Heart right ventricle (tissue), 16 donors: ENCODE results near the gene STIP1. TPM values are rescaled to one million over a fixed set of nuclear protein-coding genes. Genes with fewer than 3 reads are reported as not detected.

Experiments used
- ATAC-seq, 8 donors: fragments of 200-7000 bp; cut with Tn5 transposase; one replicate each; pipeline ENCODE4 v1.9.1; 2020; ENCODE audit warnings: mild to moderate bottlenecking in 8 of 8, moderate library complexity in 8 of 8, moderate number of reproducible peaks in 1 of 8
- DNase-seq, 2 donors: peaks; one replicate each; pipeline ENCODE4 v3.0.0-alpha.2; 2020
- H3K27ac ChIP-seq, 10 donors: fragments of 200-600 bp; sonication (generic) in 2 of 10; one replicate each; pipeline versions ENCODE4 v1.5.0 to v1.8.0; 2020 to 2022; ENCODE audit warnings: mild to moderate bottlenecking in 3 of 10
- H3K27me3 ChIP-seq, 7 donors: fragments of 200-600 bp; one replicate each; pipeline ENCODE4 v1.8.0; 2021 to 2022; ENCODE audit warnings: mild to moderate bottlenecking in 2 of 7
- H3K36me3 ChIP-seq, 9 donors: fragments of 200-600 bp; sonication (generic) in 1 of 9; one replicate each; pipeline versions ENCODE4 v1.5.0 to v1.8.0; 2020 to 2022; ENCODE audit warnings: mild to moderate bottlenecking in 2 of 9
- H3K4me1 ChIP-seq, 9 donors: fragments of 200-600 bp; sonication (generic) in 1 of 9; one replicate each; pipeline versions ENCODE4 v1.5.0 to v1.8.0; 2020 to 2022; ENCODE audit warnings: mild to moderate bottlenecking in 4 of 9
- H3K4me3 ChIP-seq, 10 donors: fragments of 200-600 bp; sonication (generic) in 2 of 10; one replicate each; pipeline versions ENCODE4 v1.5.0 to v1.8.0; 2020 to 2022; ENCODE audit warnings: mild to moderate bottlenecking in 7 of 10, moderate library complexity in 2 of 10
- H3K9me3 ChIP-seq, 11 donors: fragments of 200-600 bp in 10 of 11; sonication (generic) in 2 of 11; one replicate each; pipeline versions ENCODE4 v1.5.0 to v1.8.0; 2013 to 2022; ENCODE audit warnings: mild to moderate bottlenecking in 2 of 11, control low read depth in 1 of 11, moderate library complexity in 1 of 11
- CTCF ChIP-seq, 9 donors: fragments of 200-600 bp; sonication (generic) in 2 of 9; IDR thresholded peaks; one replicate each; pipeline versions ENCODE4 v1.5.0 to v1.8.0; 2021 to 2022; ENCODE audit warnings: antibody characterized with exemption in 9 of 9, mild to moderate bottlenecking in 5 of 9, moderate library complexity in 1 of 9
- WGBS, 2 donors: extraction: QIAGEN DNeasy Blood & Tissue Kit; methylation state at CpG; one replicate each; pipeline ENCODE4 v1.1.7; 2013; ENCODE audit warnings: inconsistent platforms in 1 of 2; 5-methylcytosine and 5-hydroxymethylcytosine counted together
- intact Hi-C, 10 donors: fragments of 100-400 bp; cut with DNase I; formaldehyde crosslinking; loops; one replicate each; pipeline versions ENCODE4 v1.11.1 to v1.14.2; 2022
- polyA plus RNA-seq, 2 donors: library from polyadenylated mRNA; stranded (reverse); fragments of 200-250 nt; gene quantifications; one replicate each; pipeline ENCODE4 v1.2.3, GENCODE V29; 2013
- total RNA-seq, 10 donors: library from RNA; stranded (reverse); fragmentation: NEBNext Ultra II Directional in 3 of 10; extraction: Animal tissue kit (Norgen Biotek cat#: 25700) in 3 of 10; gene quantifications; one replicate each; pipeline versions ENCODE4 v1.2.1 to v1.2.4, GENCODE V29; 2021 to 2023
- donor health status: Arrhythmogenic right ventricular cardiomyopathy.
- donor health status: ischemic (EF 13 %, LVEDD 7.1; RV severe dilation, severe dysfunction).
- donor health status: healthy with polysubstance abuse.
- donor health status: DM: no; HTN: yes; CAD: no.
- donor health status: DM: no; HTN: no; CAD: no.
- donor health status: ischemic (EF 25% LVEDD 6.9; RV normal size, moderate dysfunction).
- donor health status: ischemic (EF 25% LVEDD 5.7; RV mildly dilated, moderate dysfunction).
- donor health status: healthy.
- donor health status: DM: yes; HTN: yes; CAD: no.
- donor health status: Ischemic cardiomyopathy.
- donor health status: ischemic (EF 35%, LVEDD 5.7; RV mildly dilated, moderate dysfunction).
- donor health status: nonischemic (EF 11% LVEDD 7.7; RV severe dilation, severe dysfunction).
- donor health status: DM: yes; HTN: yes; CAD: no.
- donor health status: PGD.
- donor health status: ischemic (EF 29% LVEDD 5.4; RV normal size, mild dysfunction).
- donor health status: nonischemic (EF 23%, LVEDD 6.1; RV moderate dilation, normal function).

STIP1 gene
- total and polyA plus RNA-seq, 12 donors: 55.3 to 144 (median 87.9) TPM

GRCh38 chr11:64146036-64146955 is 39.7 kb upstream of the STIP1 start:
- peaks cover 8 to 43% (median 33%) of the 10 kb centered on the region in 9 donors for H3K4me1 ChIP-seq
- no peaks in the 10 kb centered on the region for H3K9me3 ChIP-seq
- 79 to 80% methylated on average over 22 of the region's 22 CpGs for WGBS, 2 donors
- DNase-seq (peak in 1 of 2 donors; percentile 44), ATAC-seq (peak in 1 of 8 donors; percentile 3)
- TF ChIP-seq CTCF (IDR thresholded peaks at IDR 0.05): peak; percentile 27 to 76 (median 54)
- H3K27me3 ChIP-seq: no peaks in the 10 kb centered on the region
- intact Hi-C loops: loop anchor here in 4 of 10 donors (2.0 to 10.0 kb wide), 4 partner anchors 143 to 381 kb away; partner anchors contain the start of genes MARK2 (in 2 of the 4) and ZFTA (in 1 of the 4)
- peak overlapping the region in 2 of 10 donors; percentile 13 to 28 for H3K27ac ChIP-seq
- no peak overlapping the region for H3K4me3 ChIP-seq
- peaks cover 0 to 3% (median 0%) of the 10 kb centered on the region in 9 donors for H3K36me3 ChIP-seq

- Histone ChIP-seq H3K4me3 (peak overlapping the region in 9 of 10 donors; percentile 3 to 46 (median 37)), H3K27ac (peak overlapping the region; percentile 23 to 83 (median 79)), H3K36me3 (peaks cover 0 to 6% (median 0%) of the 10 kb centered on the region in 9 donors), H3K4me1 (peaks cover 8 to 54% (median 34%) of the 10 kb centered on the region in 9 donors), H3K27me3 (no peaks in the 10 kb centered on the region), H3K9me3 (no peaks in the 10 kb centered on the region)
- intact Hi-C loops: loop anchor here in 9 of 10 donors (1.0 to 10.0 kb wide), 10 partner anchors 147 to 384 kb away; partner anchors contain the start of genes MARK2 (in 2 of the 9) and ZFTA (in 2 of the 9)
- DNase-seq (peak; percentile 89 to 91), ATAC-seq (peak; percentile 65 to 89 (median 80))
- WGBS, 2 donors: 3 to 5% methylated on average over 19 of the region's 19 CpGs
- TF ChIP-seq CTCF (IDR thresholded peaks at IDR 0.05): peak; percentile 90 to 99 (median 96)
Observed at GRCh38 chr11:64148226-64148916, 37.6 kb upstream of the STIP1 start.

- no peaks in the 10 kb centered on the region for H3K9me3 ChIP-seq
- H3K36me3 ChIP-seq: peaks cover 0 to 6% (median 0%) of the 10 kb centered on the region in 9 donors
- H3K4me3 ChIP-seq: peak overlapping the region in 1 of 10 donors; percentile 37
- H3K27ac ChIP-seq: peak overlapping the region in 8 of 10 donors; percentile 7 to 83 (median 79)
- H3K27me3 ChIP-seq: no peaks in the 10 kb centered on the region
- intact Hi-C loops: loop anchor here in 9 of 10 donors (1.0 to 10.0 kb wide), 10 partner anchors 148 to 384 kb away; partner anchors contain the start of genes MARK2 (in 2 of the 9) and ZFTA (in 2 of the 9)
- DNase-seq (peak in 1 of 2 donors; percentile 33), ATAC-seq (peak in 1 of 8 donors; percentile 0)
- peaks cover 8 to 60% (median 34%) of the 10 kb centered on the region in 9 donors for H3K4me1 ChIP-seq
- peak in 6 of 9 donors; percentile 2 to 59 (median 22) for TF ChIP-seq CTCF (IDR thresholded peaks at IDR 0.05)
- WGBS, 2 donors: 62 to 68% methylated on average over 25 of the region's 25 CpGs
Observed at GRCh38 chr11:64148917-64149617, 36.9 kb upstream of the STIP1 start.
